Endothelial cell of umbilical vein (primary cell): ENCODE data around the gene NPY. TPM values are rescaled to one million over a fixed set of nuclear protein-coding genes. Genes with fewer than 3 reads are reported as not detected.

Source experiments
- BruUV-seq: library from RNA; stranded (reverse); fragments of 400-500 nt; replicated peaks from 2 replicates; lab custom pipeline; 2021; lab: Mats Ljungman, UMichigan
- CTCF ChIA-PET: fragments of 300-600, 350-600 bp; sonication (Branson Sonifier 250); formaldehyde crosslinking; loops from one replicate; lab custom pipeline; 2021; ENCODE audit warnings: antibody characterized with exemption, inconsistent platforms; lab: Charles Lee
- POLR2A ChIA-PET: fragments of 300-600, 350-600 bp; sonication (Branson Sonifier 250); formaldehyde crosslinking; loops from one replicate; lab custom pipeline; 2021; ENCODE audit warnings: antibody characterized with exemption, inconsistent platforms; lab: Charles Lee
- DNase-seq: peaks from one replicate; pipeline ENCODE4 v3.0.0-alpha.2; 2011; ENCODE audit warnings: low read depth, low spot score
- FAIRE-seq: peaks from 2 replicates; lab custom pipeline; 2011; peaks lifted over from hg19 to GRCh38; lab: Jason Lieb, UNC
- H2AFZ ChIP-seq: 2 replicates; pipeline ENCODE4 v1.6.0; 2012; ENCODE audit warnings: low read depth, low read length, control low read depth, inconsistent platforms
- H3K27ac ChIP-seq: 2 replicates; pipeline ENCODE4 v1.5.1; 2011; ENCODE audit warnings: low read depth, mild to moderate bottlenecking, control low read depth, low read length, moderate library complexity; ENCODE audit not compliant: insufficient read depth
- H3K27me3 ChIP-seq, 2 experiments: 2 replicates each; pipeline versions ENCODE4 v1.6.0 to v1.6.1; 2011; ENCODE audit warnings: low read length in 2 of 2, mixed read lengths in 1 of 2; ENCODE audit not compliant: control insufficient read depth in 2 of 2, insufficient read depth in 2 of 2
- H3K36me3 ChIP-seq, 2 experiments: 2 replicates in 1 of 2; 3 replicates in 1 of 2; pipeline ENCODE4 v1.5.1; 2011; ENCODE audit warnings: low read length in 2 of 2, mild to moderate bottlenecking in 1 of 2, moderate library complexity in 1 of 2; ENCODE audit not compliant: control insufficient read depth in 2 of 2, insufficient read depth in 2 of 2; ENCODE audit errors: extremely low read depth in 1 of 2
- H3K4me1 ChIP-seq: 3 replicates; pipeline ENCODE4 v1.5.1; 2011; ENCODE audit warnings: mild to moderate bottlenecking, low read length; ENCODE audit not compliant: control insufficient read depth, insufficient read depth; ENCODE audit errors: extremely low read depth
- H3K4me2 ChIP-seq: 2 replicates; pipeline ENCODE4 v1.6.1; 2011; ENCODE audit warnings: low read length, control low read depth, mixed read lengths; ENCODE audit not compliant: insufficient read depth
- H3K4me3 ChIP-seq, 3 experiments: fragments of 200-600 bp in 1 of 3; sonication (generic), shearing (Covaris generic) in 1 of 3; replicated peaks in 1 of 3; 2 replicates each; pipeline ENCODE4 v1.5.1; 2011 to 2016; ENCODE audit warnings: control low read depth in 3 of 3, low read length in 3 of 3, mild to moderate bottlenecking in 2 of 3, inconsistent platforms in 1 of 3, low read depth in 1 of 3, moderate library complexity in 1 of 3; ENCODE audit not compliant: insufficient read depth in 1 of 3
- H3K79me2 ChIP-seq: 2 replicates; pipeline ENCODE4 v1.6.0; 2012; ENCODE audit warnings: low read length, inconsistent platforms; ENCODE audit not compliant: control insufficient read depth, insufficient read depth
- H3K9ac ChIP-seq: replicated peaks from 2 replicates; pipeline ENCODE3; 2011; ENCODE audit warnings: low read length, control low read depth; ENCODE audit not compliant: insufficient read depth; ENCODE audit errors: extremely low read depth
- H3K9me1 ChIP-seq: replicated peaks from 3 replicates; pipeline ENCODE4 v1.6.0; 2011; ENCODE audit warnings: mild to moderate bottlenecking, low read length; ENCODE audit not compliant: control insufficient read depth, insufficient read depth; ENCODE audit errors: extremely low read depth
- H3K9me3 ChIP-seq: replicated peaks from 2 replicates; pipeline ENCODE4 v1.5.1; 2012; ENCODE audit warnings: low read length, inconsistent platforms; ENCODE audit not compliant: control insufficient read depth, insufficient read depth
- H4K20me1 ChIP-seq: replicated peaks from 2 replicates; pipeline ENCODE3; 2011; ENCODE audit warnings: mild to moderate bottlenecking, low read length; ENCODE audit not compliant: control insufficient read depth, insufficient read depth; ENCODE audit errors: extremely low read depth
- EZH2 ChIP-seq: IDR thresholded peaks from 2 replicates; pipeline ENCODE4 v1.6.1; 2012; ENCODE audit warnings: borderline replicate concordance, low read depth, mild to moderate bottlenecking, moderate library complexity, low read length, inconsistent platforms; ENCODE audit not compliant: severe bottlenecking
- FOS ChIP-seq: IDR thresholded peaks from 2 replicates; pipeline ENCODE4 v1.6.1; 2011; ENCODE audit warnings: mild to moderate bottlenecking, low read length, moderate library complexity, borderline replicate concordance; ENCODE audit not compliant: insufficient read depth
- GATA2 ChIP-seq: IDR thresholded peaks from 2 replicates; pipeline ENCODE4 v1.7.0; 2011; ENCODE audit warnings: low read depth, mild to moderate bottlenecking, moderate library complexity, mixed read lengths, low read length; ENCODE audit not compliant: insufficient read length, insufficient read depth
- JUN ChIP-seq: IDR thresholded peaks from 2 replicates; pipeline ENCODE4 v1.6.1; 2011; ENCODE audit warnings: borderline replicate concordance, low read depth; ENCODE audit not compliant: insufficient read length, insufficient read depth
- MAX ChIP-seq: IDR thresholded peaks from 2 replicates; pipeline ENCODE4 v1.6.1; 2011; ENCODE audit not compliant: insufficient read depth, insufficient read length
- MYC ChIP-seq: IDR thresholded peaks from one replicate; pipeline ENCODE4 v1.6.1; 2011; ENCODE audit warnings: mild to moderate bottlenecking, low read depth, low read length
- POLR2A ChIP-seq: IDR thresholded peaks from 2 replicates; pipeline ENCODE4 v1.6.1; 2012; ENCODE audit warnings: low read depth, mild to moderate bottlenecking, control low read depth, low read length
- POLR2AphosphoS5 ChIP-seq: IDR thresholded peaks from 2 replicates; pipeline ENCODE4 v1.6.1; 2012; ENCODE audit warnings: low read depth, mild to moderate bottlenecking, control low read depth, low read length, moderate library complexity; ENCODE audit not compliant: insufficient read depth
- dilution Hi-C: fragments of 300-500 bp; cut with MboI; formaldehyde crosslinking; loops from one replicate; pipeline ENCODE4 v1.15.0; 2019; ENCODE audit warnings: low sequenced_read_pairs; ENCODE audit not compliant: extremely low pct_ligation_motif_present
- intact Hi-C: fragments of 100-400 bp; cut with micrococcal nuclease; formaldehyde crosslinking; loops from one replicate; pipeline ENCODE4 v1.10.0; 2022
- polyA plus RNA-seq, 4 experiments: library from polyadenylated mRNA; depleted of rRNA in 3 of 4; stranded (reverse) in 3 of 4; unstranded in 1 of 4; fragments of >200 nt; gene quantifications; 2 replicates each; pipeline versions ENCODE4 v1.2.1 to v1.2.3, GENCODE V29; 2011 to 2012; ENCODE audit warnings: missing spikeins in 1 of 4
- total RNA-seq: library from RNA; stranded (reverse); gene quantifications from 2 replicates; pipeline ENCODE4 v1.2.3, GENCODE V29; 2021
- TF ChIP-seq, protein P1 (sequence below), 2 donors: IDR thresholded peaks; 1 replicate in 1 of 2; 2 replicates in 1 of 2; pipeline ENCODE4 v1.5.1; 2011; ENCODE audit warnings: low read length in 2 of 2, mild to moderate bottlenecking in 2 of 2, moderate library complexity in 2 of 2, control low read depth in 1 of 2, inconsistent platforms in 1 of 2, low read depth in 1 of 2; ENCODE audit not compliant: insufficient read depth in 1 of 2; ENCODE audit errors: extremely low read depth in 1 of 2

Gene NPY
- total and polyA plus RNA-seq, 2 donors (not counting 3 experiments of a cell fraction or from before 2014, with no cell fraction given), result not detected

GRCh38 chr7:24271938-24272337, 12.1 kb upstream of the NPY start:
- Histone ChIP-seq H3K27ac (no peak overlapping the region), H3K4me3 (no peak overlapping the region), H3K79me2 (no peaks in the 10 kb centered on the region), H3K9me3 (no peaks in the 10 kb centered on the region), H3K4me1 (no peaks in the 10 kb centered on the region), H3K9ac (no peak overlapping the region), H3K4me2 (no peak overlapping the region), H4K20me1 (no peaks in the 10 kb centered on the region), H3K9me1 (no peaks in the 10 kb centered on the region), H3K27me3 (no peaks in the 10 kb centered on the region), H3K36me3 (no peaks in the 10 kb centered on the region), H2AFZ (no peak overlapping the region)
- POLR2A ChIA-PET, result no interaction called here
- dilution Hi-C loops, result no loop called here
- no TSS peak for BruUV-seq
- CTCF ChIA-PET, result no interaction called here
- intact Hi-C loops, result no loop called here
- FAIRE-seq, result no peak
- no peak for DNase-seq
- no peak for TF ChIP-seq MAX
- TF ChIP-seq POLR2A, result no peak
- no peak for TF ChIP-seq FOS
- TF ChIP-seq POLR2AphosphoS5, result no peak
- TF ChIP-seq JUN, result no peak
- TF ChIP-seq MYC, result no peak
- TF ChIP-seq, protein P1, sequence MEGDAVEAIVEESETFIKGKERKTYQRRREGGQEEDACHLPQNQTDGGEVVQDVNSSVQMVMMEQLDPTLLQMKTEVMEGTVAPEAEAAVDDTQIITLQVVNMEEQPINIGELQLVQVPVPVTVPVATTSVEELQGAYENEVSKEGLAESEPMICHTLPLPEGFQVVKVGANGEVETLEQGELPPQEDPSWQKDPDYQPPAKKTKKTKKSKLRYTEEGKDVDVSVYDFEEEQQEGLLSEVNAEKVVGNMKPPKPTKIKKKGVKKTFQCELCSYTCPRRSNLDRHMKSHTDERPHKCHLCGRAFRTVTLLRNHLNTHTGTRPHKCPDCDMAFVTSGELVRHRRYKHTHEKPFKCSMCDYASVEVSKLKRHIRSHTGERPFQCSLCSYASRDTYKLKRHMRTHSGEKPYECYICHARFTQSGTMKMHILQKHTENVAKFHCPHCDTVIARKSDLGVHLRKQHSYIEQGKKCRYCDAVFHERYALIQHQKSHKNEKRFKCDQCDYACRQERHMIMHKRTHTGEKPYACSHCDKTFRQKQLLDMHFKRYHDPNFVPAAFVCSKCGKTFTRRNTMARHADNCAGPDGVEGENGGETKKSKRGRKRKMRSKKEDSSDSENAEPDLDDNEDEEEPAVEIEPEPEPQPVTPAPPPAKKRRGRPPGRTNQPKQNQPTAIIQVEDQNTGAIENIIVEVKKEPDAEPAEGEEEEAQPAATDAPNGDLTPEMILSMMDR (IDR thresholded peaks at IDR 0.05; ENCODE audit: extremely low read depth in 1 of 2, insufficient read depth in 1 of 2, low read depth in 1 of 2, low read length in 2 of 2), result no peak
- TF ChIP-seq GATA2, result no peak
- no peak for TF ChIP-seq EZH2
